ENCODE data around the gene SLC6A7. TPM values are rescaled to one million over a fixed set of nuclear protein-coding genes. Genes with fewer than 3 reads are reported as not detected.

Gene SLC6A7
- total and polyA plus RNA-seq, 8 donors = not detected

DNA sequence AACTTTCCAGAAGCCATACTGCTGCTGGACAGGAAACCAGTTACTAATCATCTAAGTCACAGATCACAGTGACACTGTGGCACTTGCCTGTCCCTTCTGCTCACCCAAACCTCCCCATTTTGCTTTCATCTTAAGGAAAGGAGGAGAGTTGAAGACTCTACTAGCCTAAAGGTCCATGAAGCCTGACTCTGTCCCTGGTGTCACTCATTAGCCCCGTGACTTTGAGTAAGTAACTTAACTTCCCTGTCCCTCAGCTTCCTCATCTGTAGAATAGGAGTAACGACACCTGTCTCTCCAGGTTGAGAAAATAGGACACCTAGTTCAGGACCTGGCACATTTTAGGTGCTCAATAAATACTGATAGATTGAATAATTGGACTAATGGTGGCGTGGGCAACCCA is 536 bp upstream of the SLC6A7 start:
- Histone ChIP-seq H3K4me3 (no peak overlapping the region), H3K9me3 (no peaks in the 10 kb centered on the region), H3K4me1 (peaks cover 0 to 2% (median 0%) of the 10 kb centered on the region in 3 donors), H3K27me3 (peaks cover 0 to 6% (median 2%) of the 10 kb centered on the region in 4 donors), H3K36me3 (no peaks in the 10 kb centered on the region), H3K27ac (no peak overlapping the region)
- intact Hi-C loops (cut with DNase I) = no loop called here
- DNase-seq (no peak), FAIRE-seq (no peak), ATAC-seq (no peak)
- TF ChIP-seq, protein P1, sequence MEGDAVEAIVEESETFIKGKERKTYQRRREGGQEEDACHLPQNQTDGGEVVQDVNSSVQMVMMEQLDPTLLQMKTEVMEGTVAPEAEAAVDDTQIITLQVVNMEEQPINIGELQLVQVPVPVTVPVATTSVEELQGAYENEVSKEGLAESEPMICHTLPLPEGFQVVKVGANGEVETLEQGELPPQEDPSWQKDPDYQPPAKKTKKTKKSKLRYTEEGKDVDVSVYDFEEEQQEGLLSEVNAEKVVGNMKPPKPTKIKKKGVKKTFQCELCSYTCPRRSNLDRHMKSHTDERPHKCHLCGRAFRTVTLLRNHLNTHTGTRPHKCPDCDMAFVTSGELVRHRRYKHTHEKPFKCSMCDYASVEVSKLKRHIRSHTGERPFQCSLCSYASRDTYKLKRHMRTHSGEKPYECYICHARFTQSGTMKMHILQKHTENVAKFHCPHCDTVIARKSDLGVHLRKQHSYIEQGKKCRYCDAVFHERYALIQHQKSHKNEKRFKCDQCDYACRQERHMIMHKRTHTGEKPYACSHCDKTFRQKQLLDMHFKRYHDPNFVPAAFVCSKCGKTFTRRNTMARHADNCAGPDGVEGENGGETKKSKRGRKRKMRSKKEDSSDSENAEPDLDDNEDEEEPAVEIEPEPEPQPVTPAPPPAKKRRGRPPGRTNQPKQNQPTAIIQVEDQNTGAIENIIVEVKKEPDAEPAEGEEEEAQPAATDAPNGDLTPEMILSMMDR (IDR thresholded peaks at IDR 0.05) = no peak
- 75 to 86% methylated on average over 3 of the region's 3 CpGs for WGBS, 2 donors

DNA sequence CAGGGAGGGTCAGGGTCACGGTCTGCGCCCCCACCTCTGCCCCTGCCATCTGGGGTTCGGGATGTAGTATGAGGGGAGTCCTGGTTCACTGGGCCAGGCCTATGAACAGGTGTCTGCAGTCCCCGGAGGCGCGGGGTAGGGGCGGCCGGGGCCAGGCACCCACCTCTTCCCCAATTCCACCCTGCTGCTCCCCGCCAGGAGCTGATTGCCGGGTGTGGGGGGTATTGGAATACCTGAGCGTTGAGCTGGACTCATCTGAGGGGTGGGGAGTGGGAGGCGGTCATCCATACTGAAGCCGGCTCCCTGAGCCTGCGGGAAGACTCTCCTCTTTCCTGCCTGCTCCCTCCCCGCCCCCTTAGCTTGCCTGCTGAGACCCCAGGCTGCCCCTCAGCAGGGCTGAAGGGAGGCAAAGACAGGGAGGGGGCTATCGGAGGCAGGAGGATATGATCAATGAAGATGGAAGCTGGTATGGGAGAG is 679 bp downstream of the SLC6A7 start:
- no peaks in the 10 kb centered on the region for H3K36me3 ChIP-seq
- H3K4me1 ChIP-seq = no peaks in the 10 kb centered on the region
- H3K9me3 ChIP-seq = no peaks in the 10 kb centered on the region
- no peak overlapping the region for H3K27ac ChIP-seq
- TF ChIP-seq, protein P1 (IDR thresholded peaks at IDR 0.05) = no peak
- ATAC-seq = no peak
- WGBS, 2 donors = 58 to 61% methylated on average over 15 to 16 of the region's 16 CpGs
- FAIRE-seq = no peak
- peaks cover 0 to 6% (median 2%) of the 10 kb centered on the region in 4 donors for H3K27me3 ChIP-seq
- intact Hi-C loops (cut with DNase I) = no loop called here
- no peak for DNase-seq
- no peak overlapping the region for H3K4me3 ChIP-seq

DNA sequence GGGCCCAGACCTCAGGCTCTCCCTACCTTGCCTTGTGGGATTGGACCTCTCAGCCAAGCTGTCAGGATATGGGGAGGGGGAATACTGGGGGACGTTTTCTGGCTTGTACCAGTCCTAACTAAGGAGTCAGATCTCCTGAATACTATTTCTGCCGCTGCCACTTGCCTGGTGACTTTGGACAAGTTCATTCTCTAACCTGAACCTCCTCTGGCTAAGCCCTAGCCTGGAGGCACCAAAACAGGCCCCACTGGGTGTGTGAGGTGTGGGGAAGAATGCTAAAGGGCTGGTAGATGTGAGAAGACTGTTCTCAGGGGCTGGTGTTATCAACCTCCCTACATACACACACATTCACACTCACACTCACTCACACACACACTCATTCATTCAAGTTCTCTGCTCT is 1.1 kb downstream of the SLC6A7 start:
- Histone ChIP-seq H3K4me3 (no peak overlapping the region), H3K4me1 (no peaks in the 10 kb centered on the region), H3K27me3 (peaks cover 0 to 6% (median 2%) of the 10 kb centered on the region in 4 donors), H3K36me3 (no peaks in the 10 kb centered on the region), H3K9me3 (no peaks in the 10 kb centered on the region), H3K27ac (no peak overlapping the region)
- DNase-seq (no peak), ATAC-seq (no peak), FAIRE-seq (no peak)
- TF ChIP-seq, protein P1 (IDR thresholded peaks at IDR 0.05) = no peak
- intact Hi-C loops (cut with DNase I) = no loop called here
- 38 to 41% methylated on average over 2 of the region's 2 CpGs for WGBS, 2 donors

DNA sequence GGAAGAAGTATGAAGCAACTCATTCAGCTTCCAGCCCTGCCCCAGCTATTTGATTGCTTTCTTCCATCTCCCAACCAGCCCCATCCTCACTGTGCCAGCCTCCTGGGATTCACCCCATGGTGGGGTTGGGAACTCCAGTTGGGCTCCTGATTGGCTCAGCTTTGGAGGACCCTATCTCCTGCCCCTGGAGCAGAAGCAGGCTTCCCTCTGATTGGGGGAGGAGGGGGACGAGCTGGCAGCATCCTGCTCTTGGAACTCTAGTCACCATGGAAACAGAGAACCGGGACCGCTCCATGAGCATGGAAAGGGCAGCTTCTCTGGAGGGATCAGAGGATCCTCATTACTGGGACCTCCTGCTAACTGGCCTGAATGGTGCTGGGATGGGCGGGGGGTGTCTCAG is 2.6 kb downstream of the SLC6A7 start:
- Histone ChIP-seq H3K4me3 (no peak overlapping the region), H3K27me3 (peaks cover 0 to 6% (median 2%) of the 10 kb centered on the region in 4 donors), H3K27ac (no peak overlapping the region), H3K36me3 (no peaks in the 10 kb centered on the region), H3K4me1 (no peaks in the 10 kb centered on the region), H3K9me3 (no peaks in the 10 kb centered on the region)
- ATAC-seq (no peak), FAIRE-seq (no peak), DNase-seq (no peak)
- intact Hi-C loops (cut with DNase I) = no loop called here
- TF ChIP-seq, protein P1 (IDR thresholded peaks at IDR 0.05) = no peak
- WGBS, 2 donors = 76 to 92% methylated on average over 4 of the region's 4 CpGs

DNA sequence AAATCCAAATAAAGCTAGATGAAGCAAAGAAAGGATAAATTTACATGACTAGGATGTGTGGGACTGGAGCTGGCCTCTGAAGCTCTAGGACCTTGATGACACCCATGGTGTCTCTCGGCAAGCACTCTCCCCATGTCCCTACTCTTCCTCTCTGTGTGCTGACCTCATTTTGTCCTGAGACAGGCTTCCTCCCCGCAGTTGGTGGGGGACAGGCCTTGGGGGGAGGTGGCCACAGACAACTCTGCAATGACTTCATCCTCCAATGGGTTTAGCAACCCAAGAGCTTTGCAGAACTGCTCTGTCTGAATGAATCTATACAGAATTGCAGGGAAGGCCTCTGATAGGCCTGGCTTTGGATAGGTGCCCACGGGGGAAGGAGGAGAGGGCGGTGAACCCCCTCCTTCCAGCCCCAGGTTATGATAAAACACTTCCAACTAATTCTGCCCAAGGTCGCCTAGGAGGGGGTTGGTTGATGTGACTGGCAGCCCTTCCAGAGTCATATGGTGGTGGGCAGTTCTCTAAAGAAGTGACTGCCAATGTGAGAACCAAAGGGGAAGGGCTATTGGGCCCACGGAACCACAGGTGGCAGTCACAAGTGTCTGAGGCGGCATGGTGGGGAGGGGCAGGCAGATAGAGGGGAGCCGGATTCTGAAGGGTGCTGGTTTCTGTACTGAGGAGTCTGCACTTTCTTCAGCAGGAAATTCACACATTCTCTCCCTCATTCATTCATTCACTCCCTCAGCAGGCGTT is 6.0 kb downstream of the SLC6A7 start:
- Histone ChIP-seq H3K4me3 (no peak overlapping the region), H3K36me3 (no peaks in the 10 kb centered on the region), H3K27ac (no peak overlapping the region), H3K9me3 (no peaks in the 10 kb centered on the region), H3K27me3 (no peaks in the 10 kb centered on the region), H3K4me1 (no peaks in the 10 kb centered on the region)
- ATAC-seq (peak in 2 of 4 donors; percentile 13 to 46), FAIRE-seq (no peak), DNase-seq (no peak)
- 54 to 59% methylated on average over 9 of the region's 9 CpGs for WGBS, 2 donors
- TF ChIP-seq, protein P1 (IDR thresholded peaks at IDR 0.05) = no peak
- intact Hi-C loops (cut with DNase I) = no loop called here

All from pancreas (tissue), 10 donors.